Measurements from ENCODE around the gene NPM1.

Gene NPM1

GRCh38 chr5:171387345-171387969 lies at the start of gene NPM1:
NPM1 (plus strand) TSS chr5:171387849; CDS start chr5:171387949, 100 bp downstream.
- TF ChIP-seq CTCF (IDR thresholded peaks at IDR 0.05) = no peak

- no peak for TF ChIP-seq CTCF (IDR thresholded peaks at IDR 0.05)
Measured at GRCh38 chr5:171340042-171340441, 47.6 kb upstream of the NPM1 start.

- TF ChIP-seq CTCF (IDR thresholded peaks at IDR 0.05) = no peak
Measured at GRCh38 chr5:171340491-171340890, 47.2 kb upstream of the NPM1 start.

- peak; percentile 75 for TF ChIP-seq CTCF (IDR thresholded peaks at IDR 0.05)
Measured at GRCh38 chr5:171342362-171343111, 45.1 kb upstream of the NPM1 start.

- no peak for TF ChIP-seq CTCF (IDR thresholded peaks at IDR 0.05)
Measured at GRCh38 chr5:171344936-171345608, 42.6 kb upstream of the NPM1 start.

- TF ChIP-seq CTCF (IDR thresholded peaks at IDR 0.05) = no peak
Measured at GRCh38 chr5:171351536-171352073, 36.0 kb upstream of the NPM1 start.

GRCh38 chr5:171355302-171355724 lies 32.3 kb upstream of the NPM1 start:
- no peak for TF ChIP-seq CTCF (IDR thresholded peaks at IDR 0.05)

All from LNCAP (cell line).